ENCODE results near the gene OPRL1. TPM values are rescaled to one million over a fixed set of nuclear protein-coding genes. Genes with fewer than 3 reads are reported as not detected.

Gene OPRL1
- total and polyA plus RNA-seq, 2 donors (not counting 1 experiment from before 2014, with no cell fraction given), result 3.5 to 6.2 TPM

DNA sequence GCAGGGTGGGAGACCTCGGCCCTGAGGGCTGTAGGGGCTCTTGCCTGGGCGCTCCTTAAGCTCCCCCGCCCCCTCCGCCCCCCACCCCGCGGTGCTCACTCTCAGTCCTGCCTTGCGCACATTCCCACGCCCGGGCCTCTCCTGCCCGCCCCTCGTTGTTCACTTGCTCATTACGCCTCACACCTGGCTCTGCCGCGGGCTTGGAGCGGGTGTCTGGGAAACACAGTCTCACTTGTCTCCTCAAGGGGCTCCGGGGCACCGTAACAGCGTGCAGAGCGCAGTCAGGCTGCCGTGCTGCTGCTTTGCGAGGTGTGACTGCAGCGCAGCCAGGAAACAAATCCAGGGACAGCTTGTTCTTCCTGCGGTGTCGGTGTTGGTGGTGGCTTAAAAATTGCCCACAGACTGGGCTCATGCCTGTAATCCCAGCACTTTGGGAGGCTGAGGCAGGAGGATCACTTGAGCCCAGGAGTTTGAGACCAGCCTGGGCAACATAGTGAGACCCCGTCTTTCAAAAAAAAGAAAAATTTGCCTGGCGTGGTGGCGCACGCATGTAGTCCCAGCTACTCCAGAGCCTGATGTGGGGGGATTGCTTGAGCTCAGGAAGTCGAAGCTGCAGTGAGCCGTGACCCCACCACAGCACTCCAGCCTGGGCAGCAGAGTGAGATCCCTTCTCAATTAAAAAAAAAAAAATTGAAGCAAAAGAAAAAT, 22.9 kb downstream of the OPRL1 start:
- ChIA-PET POLR2A (interaction anchor here (0.6 to 2.2 kb wide), 4 partner anchors 18 to 150 kb away, joined by 3 to 8 read pairs (median 6); partner anchors contain the start of genes OPRL1 and RGS19), CTCF (interaction anchor here (0.6 to 5.8 kb wide), 9 partner anchors 8 to 84 kb away, joined by 3 to 76 read pairs (median 9); partner anchors contain the start of genes LKAAEAR1, OPRL1 and RGS19)

More for the DNA sequence above, 22.9 kb downstream of the OPRL1 start:
- H3K9me3 ChIP-seq (ENCODE audit: control extremely low read depth in 1 of 3, control insufficient read depth in 2 of 3, insufficient read depth in 1 of 3, low read length in 2 of 3), result peaks cover 0 to 3% (median 0%) of the 10 kb centered on the region in 3 donors
- peaks cover 0 to 21% (median 5%) of the 10 kb centered on the region in 4 experiments for H3K27me3 ChIP-seq (replicated peaks in 1 of 4; ENCODE audit: control extremely low read depth in 1 of 4, control insufficient read depth in 3 of 4, insufficient read depth in 4 of 4, low read length in 3 of 4)
- H3K4me3 Mint-ChIP-seq, result peak overlapping the region; percentile 92
- peaks cover 35 to 52% of the 10 kb centered on the region in 2 donors for H3K4me1 ChIP-seq (ENCODE audit: control insufficient read depth in 2 of 2, insufficient read depth in 2 of 2, low read length in 2 of 2)
- peak overlapping the region; percentile 53 for H3K9ac ChIP-seq (ENCODE audit: low read length)
- peak overlapping the region; percentile 71 for H2AFZ ChIP-seq (ENCODE audit: insufficient read depth, low read depth, low read length, poor library complexity, severe bottlenecking)
- DNase-seq, result peak; percentile 42
- no peak overlapping the region for H3K27ac ChIP-seq (ENCODE audit: low read length in 2 of 2)
- no peaks in the 10 kb centered on the region for H4K20me1 ChIP-seq (ENCODE audit: control insufficient read depth, insufficient read depth, low read length, poor library complexity, severe bottlenecking)
- H3K27me3 Mint-ChIP-seq, result no peaks in the 10 kb centered on the region
- intact Hi-C loops (cut with micrococcal nuclease), result loop anchor here (1.0 to 5.0 kb wide), 2 partner anchors 18 to 66 kb away; partner anchors contain the start of gene C20orf204
- H3K36me3 ChIP-seq (replicated peaks in 1 of 2; ENCODE audit: control extremely low read depth in 1 of 2, control insufficient read depth in 1 of 2, extremely low read depth in 1 of 2, insufficient read depth in 2 of 2, low read length in 1 of 2), result peaks cover 0 to 16% of the 10 kb centered on the region in 2 experiments
- peak overlapping the region in 4 of 5 experiments; percentile 24 to 59 (median 55) for H3K4me3 ChIP-seq (ENCODE audit: control extremely low read depth in 1 of 5, extremely low read depth in 1 of 5, insufficient read depth in 1 of 5, low read depth in 2 of 5, low read length in 4 of 5)
- peak overlapping the region; percentile 76 for H3K27ac Mint-ChIP-seq
- H3K4me1 Mint-ChIP-seq, result peaks cover 45% of the 10 kb centered on the region
- no peak for ATAC-seq (ENCODE audit: low read depth)
- WGBS (ENCODE audit: insufficient coverage), result 16% methylated on average over 22 of the region's 30 CpGs
- TF ChIP-seq, protein P1, sequence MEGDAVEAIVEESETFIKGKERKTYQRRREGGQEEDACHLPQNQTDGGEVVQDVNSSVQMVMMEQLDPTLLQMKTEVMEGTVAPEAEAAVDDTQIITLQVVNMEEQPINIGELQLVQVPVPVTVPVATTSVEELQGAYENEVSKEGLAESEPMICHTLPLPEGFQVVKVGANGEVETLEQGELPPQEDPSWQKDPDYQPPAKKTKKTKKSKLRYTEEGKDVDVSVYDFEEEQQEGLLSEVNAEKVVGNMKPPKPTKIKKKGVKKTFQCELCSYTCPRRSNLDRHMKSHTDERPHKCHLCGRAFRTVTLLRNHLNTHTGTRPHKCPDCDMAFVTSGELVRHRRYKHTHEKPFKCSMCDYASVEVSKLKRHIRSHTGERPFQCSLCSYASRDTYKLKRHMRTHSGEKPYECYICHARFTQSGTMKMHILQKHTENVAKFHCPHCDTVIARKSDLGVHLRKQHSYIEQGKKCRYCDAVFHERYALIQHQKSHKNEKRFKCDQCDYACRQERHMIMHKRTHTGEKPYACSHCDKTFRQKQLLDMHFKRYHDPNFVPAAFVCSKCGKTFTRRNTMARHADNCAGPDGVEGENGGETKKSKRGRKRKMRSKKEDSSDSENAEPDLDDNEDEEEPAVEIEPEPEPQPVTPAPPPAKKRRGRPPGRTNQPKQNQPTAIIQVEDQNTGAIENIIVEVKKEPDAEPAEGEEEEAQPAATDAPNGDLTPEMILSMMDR (IDR thresholded peaks at IDR 0.05), result no peak
- no peak for TF ChIP-seq EZH2 (IDR thresholded peaks at IDR 0.05; ENCODE audit: borderline replicate concordance, insufficient read depth, low read depth, low read length, poor library complexity, severe bottlenecking)
- H3K79me2 ChIP-seq (ENCODE audit: control insufficient read depth, insufficient read depth, low read length), result peaks cover 5% of the 10 kb centered on the region
- H3K9me3 Mint-ChIP-seq (ENCODE audit: insufficient read depth), result no peaks in the 10 kb centered on the region
- H3K4me2 ChIP-seq (replicated peaks; ENCODE audit: low read depth, low read length, poor library complexity, severe bottlenecking), result peak overlapping the region; percentile 87

Data from B cell (primary cell).